HCT116 (cell line): ENCODE results near the gene DRG2. TPM values are rescaled to one million over a fixed set of nuclear protein-coding genes. Genes with fewer than 3 reads are reported as not detected.

Experiments
- ATAC-seq: fragments of 200-7000 bp; cut with Tn5 transposase; 2 replicates; pipeline ENCODE4 v1.9.1; 2020; ENCODE audit warnings: mild to moderate bottlenecking, moderate library complexity
- BruUV-seq: library from RNA; stranded (reverse); fragments of 400-500 nt; replicated peaks from 2 replicates; lab custom pipeline; 2021; lab: Mats Ljungman, UMichigan
- CTCF ChIA-PET: fragments of 300-600 bp; sonication (Branson Sonifier 250); formaldehyde crosslinking; loops from one replicate; lab custom pipeline; 2021; ENCODE audit warnings: antibody characterized with exemption; lab: Charles Lee
- POLR2A ChIA-PET: fragments of 300-600, 350-600 bp; sonication (Branson Sonifier 250); formaldehyde crosslinking; loops from one replicate; lab custom pipeline; 2021; ENCODE audit warnings: antibody characterized with exemption; lab: Charles Lee
- RAD21 ChIA-PET, 2 experiments: fragments of 300-600 bp; sonication (Branson Sonifier 250); formaldehyde crosslinking; loops; one replicate each; lab custom pipeline; 2023; ENCODE audit warnings: low total read pairs in 2 of 2; ENCODE audit not compliant: uncharacterized antibody in 2 of 2, unreplicated experiment in 2 of 2, low non-redundant PET in 1 of 2; lab: Charles Lee
- DNase-seq: peaks from one replicate; pipeline ENCODE4 v3.0.0-alpha.2; 2010; ENCODE audit warnings: low read depth, low spot score
- H2AFZ ChIP-seq: fragments of 200-600 bp; shearing (Covaris generic), sonication (generic); 2 replicates; pipeline ENCODE4 v1.6.1; 2017; ENCODE audit warnings: low read depth, mixed run types, mixed read lengths, antibody characterized with exemption, low read length; ENCODE audit not compliant: poor library complexity, severe bottlenecking
- H3K27ac ChIP-seq: 2 replicates; pipeline ENCODE4 v1.5.1; 2012; ENCODE audit warnings: low read depth, low read length
- H3K27me3 ChIP-seq: fragments of 200-600 bp; sonication (generic); 2 replicates; pipeline ENCODE4 v1.6.1; 2016; ENCODE audit warnings: mixed run types, low read length, mixed read lengths; ENCODE audit not compliant: insufficient read depth
- H3K36me3 ChIP-seq, 2 experiments: fragments of 200-500 bp in 1 of 2; fragments of 200-600 bp in 1 of 2; sonication (Bioruptor generic) in 1 of 2; sonication (generic) in 1 of 2; 2 replicates each; pipeline versions ENCODE4 v1.5.1 to v1.6.1; 2014 to 2016; ENCODE audit warnings: low read length in 2 of 2, inconsistent platforms in 1 of 2, mixed read lengths in 1 of 2, mixed run types in 1 of 2; ENCODE audit not compliant: insufficient read depth in 2 of 2, control insufficient read depth in 1 of 2
- H3K4me1 ChIP-seq, 2 experiments: fragments of 200-600 bp in 1 of 2; sonication (generic) in 1 of 2; 2 replicates each; pipeline versions ENCODE4 v1.5.1 to v1.6.1; 2012 to 2017; ENCODE audit warnings: low read length in 2 of 2, inconsistent platforms in 1 of 2, mild to moderate bottlenecking in 1 of 2, mixed read lengths in 1 of 2, mixed run types in 1 of 2, moderate library complexity in 1 of 2; ENCODE audit not compliant: insufficient read depth in 2 of 2, control insufficient read depth in 1 of 2
- H3K4me2 ChIP-seq: fragments of 200-600 bp; sonication (generic); 2 replicates; pipeline ENCODE4 v1.6.1; 2017; ENCODE audit warnings: mixed run types, low read length, mixed read lengths
- H3K4me3 ChIP-seq, 2 experiments: fragments of 200-600 bp in 1 of 2; sonication (generic) in 1 of 2; replicated peaks in 1 of 2; 2 replicates each; pipeline ENCODE4 v1.5.1; 2011 to 2016; ENCODE audit warnings: low read length in 2 of 2, control low read depth in 1 of 2, low read depth in 1 of 2, mild to moderate bottlenecking in 1 of 2, mixed read lengths in 1 of 2, mixed run types in 1 of 2
- H3K79me2 ChIP-seq: fragments of 200-600 bp; sonication (generic); 2 replicates; pipeline ENCODE4 v1.6.1; 2017; ENCODE audit warnings: mild to moderate bottlenecking, mixed run types, low read length, moderate library complexity, mixed read lengths; ENCODE audit not compliant: insufficient read depth
- H3K9ac ChIP-seq: fragments of 200-600 bp; sonication (generic); 2 replicates; pipeline ENCODE4 v1.6.1; 2016; ENCODE audit warnings: low read length, mixed read lengths
- H3K9me2 ChIP-seq: fragments of 200-600 bp; sonication (generic), shearing (Covaris generic); 2 replicates; pipeline ENCODE4 v1.6.1; 2017; ENCODE audit warnings: mixed run types, mild to moderate bottlenecking, moderate library complexity; ENCODE audit not compliant: insufficient read depth
- H3K9me3 ChIP-seq, 2 experiments: fragments of 200-500 bp in 1 of 2; fragments of 200-600 bp in 1 of 2; sonication (Bioruptor generic) in 1 of 2; sonication (generic) in 1 of 2; 2 replicates each; pipeline ENCODE4 v1.6.1; 2014 to 2017; ENCODE audit warnings: low read length in 2 of 2, mixed read lengths in 2 of 2, inconsistent platforms in 1 of 2, low read depth in 1 of 2, mild to moderate bottlenecking in 1 of 2, mixed run types in 1 of 2, moderate library complexity in 1 of 2; ENCODE audit not compliant: control insufficient read depth in 1 of 2, insufficient read depth in 1 of 2
- H4K20me1 ChIP-seq: fragments of 200-600 bp; sonication (generic), shearing (Covaris generic); 2 replicates; pipeline ENCODE4 v1.6.1; 2017; ENCODE audit warnings: mixed run types, mild to moderate bottlenecking, moderate library complexity; ENCODE audit not compliant: insufficient read depth
- CEBPB ChIP-seq: IDR thresholded peaks from 2 replicates; pipeline ENCODE4 v1.6.1; 2012; ENCODE audit warnings: low read depth
- EZH2phosphoT487 ChIP-seq: fragments of 200-600 bp; IDR thresholded peaks from 2 replicates; pipeline ENCODE4 v1.6.1; 2018; ENCODE audit warnings: antibody characterized with exemption, borderline replicate concordance
- RAD21 ChIP-seq: IDR thresholded peaks from 2 replicates; pipeline ENCODE4 v1.6.1; 2012; ENCODE audit warnings: low read depth, mild to moderate bottlenecking
- SIN3A ChIP-seq: IDR thresholded peaks from 2 replicates; pipeline ENCODE4 v1.6.1; 2012; ENCODE audit warnings: low read depth
- TCF7L2 ChIP-seq: IDR thresholded peaks from 2 replicates; pipeline ENCODE4 v1.7.0; 2011; ENCODE audit warnings: borderline replicate concordance, inconsistent platforms; ENCODE audit not compliant: insufficient read depth, insufficient read length; ENCODE audit errors: extremely low read depth
- ZFX ChIP-seq: fragments of 450-650 bp; IDR thresholded peaks from 2 replicates; pipeline ENCODE4 v1.6.1; 2017
- ZNF274 ChIP-seq: fragments of 200-500 bp; sonication (Bioruptor generic); IDR thresholded peaks from 2 replicates; pipeline ENCODE4 v1.6.1; 2014; ENCODE audit warnings: mild to moderate bottlenecking, low read depth, low read length, inconsistent platforms
- intact Hi-C: fragments of 100-400 bp; cut with micrococcal nuclease; formaldehyde crosslinking; loops from 2 replicates; pipeline ENCODE4 v1.10.0; 2022
- total RNA-seq: library from RNA; stranded (reverse); gene quantifications from one replicate; pipeline ENCODE4 v1.2.1, GENCODE V29; 2021; ENCODE audit not compliant: unreplicated experiment
- TF ChIP-seq, protein P1 (sequence below): IDR thresholded peaks from 2 replicates; pipeline ENCODE4 v1.6.1; 2012
- TF ChIP-seq, protein P2 (sequence below): IDR thresholded peaks from 2 replicates; pipeline ENCODE4 v1.6.1; 2012; ENCODE audit warnings: low read depth

DRG2 gene
- total RNA-seq, 1 experiment from 2014 or later, result 41.0 TPM

DNA sequence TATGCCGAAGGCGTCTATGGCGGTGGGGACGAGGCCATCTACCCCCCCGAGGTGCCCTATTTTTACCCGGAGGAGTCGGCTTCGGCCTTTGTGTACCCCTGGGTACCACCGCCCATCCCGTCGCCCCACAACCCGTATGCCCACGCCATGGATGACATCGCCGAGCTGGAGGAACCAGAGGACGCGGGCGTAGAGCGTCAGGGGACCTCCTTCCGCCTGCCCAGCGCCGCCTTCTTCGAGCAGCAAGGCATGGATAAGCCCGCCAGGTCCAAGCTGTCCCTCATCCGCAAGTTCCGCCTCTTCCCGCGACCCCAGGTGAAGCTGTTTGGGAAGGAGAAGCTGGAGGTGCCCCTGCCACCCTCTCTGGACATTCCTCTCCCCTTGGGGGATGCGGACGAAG, 32.2 kb downstream of the DRG2 start:
- TF ChIP-seq, protein P1, sequence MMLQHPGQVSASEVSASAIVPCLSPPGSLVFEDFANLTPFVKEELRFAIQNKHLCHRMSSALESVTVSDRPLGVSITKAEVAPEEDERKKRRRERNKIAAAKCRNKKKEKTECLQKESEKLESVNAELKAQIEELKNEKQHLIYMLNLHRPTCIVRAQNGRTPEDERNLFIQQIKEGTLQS, result no peak
- no peak for TF ChIP-seq CEBPB
- TF ChIP-seq ZFX, result no peak
- TF ChIP-seq, protein P2, sequence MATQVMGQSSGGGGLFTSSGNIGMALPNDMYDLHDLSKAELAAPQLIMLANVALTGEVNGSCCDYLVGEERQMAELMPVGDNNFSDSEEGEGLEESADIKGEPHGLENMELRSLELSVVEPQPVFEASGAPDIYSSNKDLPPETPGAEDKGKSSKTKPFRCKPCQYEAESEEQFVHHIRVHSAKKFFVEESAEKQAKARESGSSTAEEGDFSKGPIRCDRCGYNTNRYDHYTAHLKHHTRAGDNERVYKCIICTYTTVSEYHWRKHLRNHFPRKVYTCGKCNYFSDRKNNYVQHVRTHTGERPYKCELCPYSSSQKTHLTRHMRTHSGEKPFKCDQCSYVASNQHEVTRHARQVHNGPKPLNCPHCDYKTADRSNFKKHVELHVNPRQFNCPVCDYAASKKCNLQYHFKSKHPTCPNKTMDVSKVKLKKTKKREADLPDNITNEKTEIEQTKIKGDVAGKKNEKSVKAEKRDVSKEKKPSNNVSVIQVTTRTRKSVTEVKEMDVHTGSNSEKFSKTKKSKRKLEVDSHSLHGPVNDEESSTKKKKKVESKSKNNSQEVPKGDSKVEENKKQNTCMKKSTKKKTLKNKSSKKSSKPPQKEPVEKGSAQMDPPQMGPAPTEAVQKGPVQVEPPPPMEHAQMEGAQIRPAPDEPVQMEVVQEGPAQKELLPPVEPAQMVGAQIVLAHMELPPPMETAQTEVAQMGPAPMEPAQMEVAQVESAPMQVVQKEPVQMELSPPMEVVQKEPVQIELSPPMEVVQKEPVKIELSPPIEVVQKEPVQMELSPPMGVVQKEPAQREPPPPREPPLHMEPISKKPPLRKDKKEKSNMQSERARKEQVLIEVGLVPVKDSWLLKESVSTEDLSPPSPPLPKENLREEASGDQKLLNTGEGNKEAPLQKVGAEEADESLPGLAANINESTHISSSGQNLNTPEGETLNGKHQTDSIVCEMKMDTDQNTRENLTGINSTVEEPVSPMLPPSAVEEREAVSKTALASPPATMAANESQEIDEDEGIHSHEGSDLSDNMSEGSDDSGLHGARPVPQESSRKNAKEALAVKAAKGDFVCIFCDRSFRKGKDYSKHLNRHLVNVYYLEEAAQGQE, result no peak
- no peak for TF ChIP-seq TCF7L2
- no peak for TF ChIP-seq ZNF274
- no peak for TF ChIP-seq RAD21
- no peak for TF ChIP-seq EZH2phosphoT487
- no peak for TF ChIP-seq SIN3A
- TF ChIP-seq, all 23 proteins: peak for 0
- Histone ChIP-seq H3K36me3 (no peaks in the 10 kb centered on the region), H3K9me3 (no peaks in the 10 kb centered on the region; a peak in 2 of 4 replicates), H3K9ac (no peak overlapping the region), H3K4me2 (no peak overlapping the region), H3K79me2 (no peaks in the 10 kb centered on the region), H4K20me1 (no peaks in the 10 kb centered on the region), H3K4me3 (no peak overlapping the region), H3K27ac (no peak overlapping the region), H2AFZ (no peak overlapping the region), H3K27me3 (no peaks in the 10 kb centered on the region), H3K9me2 (no peaks in the 10 kb centered on the region), H3K4me1 (no peaks in the 10 kb centered on the region)
- ChIA-PET POLR2A (no interaction called here), CTCF (no interaction called here), RAD21 (no interaction called here)
- ATAC-seq, result no peak
- no TSS peak for BruUV-seq
- DNase-seq, result no peak
- intact Hi-C loops, result no loop called here
